Stimulated activated CD4-positive, alpha-beta T cell treated with anti-CD3 and anti-CD28 coated beads, Interleukin-2, amount 100 ng/mL, for 48 hours (primary cell): ENCODE results near the gene KCNC4.

ENCODE experiments used
- DNase-seq, 2 donors: peaks; one replicate each; pipeline ENCODE4 v3.0.0-alpha.2; 2020

Gene KCNC4

DNA sequence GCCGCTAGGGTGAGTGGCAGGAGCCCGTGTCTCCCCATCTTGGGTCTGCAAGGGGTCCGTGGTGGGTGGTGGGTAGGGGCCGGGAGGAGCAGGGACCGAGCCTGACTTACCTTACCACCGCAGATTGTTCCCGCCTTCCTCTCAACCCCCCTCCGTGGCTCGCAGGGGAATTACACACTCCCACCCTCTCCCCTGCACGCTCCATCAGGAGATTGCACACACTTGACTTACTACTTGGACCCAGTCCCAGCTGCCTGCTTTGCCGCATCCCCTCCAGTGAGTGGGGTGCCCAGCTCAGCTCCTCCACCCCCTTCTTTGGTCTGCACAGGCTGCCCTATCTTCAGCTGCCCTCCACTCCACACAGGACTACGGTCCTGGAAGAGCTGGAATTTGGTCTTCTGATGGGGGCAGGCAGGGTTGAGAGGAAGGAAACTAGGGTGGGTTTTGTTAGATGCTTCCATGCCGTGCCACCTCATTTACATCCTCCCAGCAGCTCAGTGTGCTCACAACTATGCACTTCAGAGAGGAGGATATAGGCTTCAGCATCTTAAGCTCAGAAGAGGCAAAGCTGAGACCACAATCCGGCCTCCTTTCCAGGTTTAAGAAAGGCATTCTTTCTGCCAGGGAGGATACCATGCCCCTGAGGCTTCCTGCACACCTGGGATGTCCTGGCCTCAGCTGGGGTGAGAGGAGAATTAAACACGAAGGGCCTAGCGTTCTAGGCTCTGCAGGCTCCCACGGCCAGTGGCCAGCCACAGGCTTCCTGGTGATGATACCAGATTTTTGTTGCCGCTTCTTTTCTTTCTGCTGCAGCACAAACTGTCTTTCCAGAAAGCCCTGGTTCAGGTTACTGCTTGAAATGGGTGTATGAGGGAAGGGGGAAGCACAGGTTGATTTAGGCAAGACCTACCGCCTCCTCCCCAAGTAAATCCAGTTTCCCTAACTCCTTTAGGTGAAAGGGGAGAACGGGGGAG lies 2.3 kb downstream of the KCNC4 start:
- DNase-seq, result no peak

DNA sequence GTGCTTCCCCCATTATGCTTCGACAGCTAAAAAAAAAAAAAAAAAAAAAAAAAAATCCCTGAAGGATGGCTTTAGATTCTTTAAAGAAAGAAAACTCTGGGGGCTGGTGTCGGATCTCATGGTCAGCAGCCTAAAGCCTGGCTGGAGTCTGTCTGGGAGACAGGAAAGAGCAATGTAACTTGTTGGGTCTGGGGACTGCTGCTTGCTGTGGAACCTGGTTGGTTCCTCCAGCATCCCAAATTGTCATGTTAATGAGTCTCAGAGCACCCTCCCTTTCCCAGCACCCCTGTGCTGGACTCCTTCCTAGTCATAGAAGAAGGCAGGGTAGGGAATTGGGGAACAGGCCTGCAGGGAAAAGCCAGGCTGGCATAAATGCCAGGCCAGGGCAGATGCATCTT lies 3.0 kb downstream of the KCNC4 start:
- DNase-seq, result no peak

DNA sequence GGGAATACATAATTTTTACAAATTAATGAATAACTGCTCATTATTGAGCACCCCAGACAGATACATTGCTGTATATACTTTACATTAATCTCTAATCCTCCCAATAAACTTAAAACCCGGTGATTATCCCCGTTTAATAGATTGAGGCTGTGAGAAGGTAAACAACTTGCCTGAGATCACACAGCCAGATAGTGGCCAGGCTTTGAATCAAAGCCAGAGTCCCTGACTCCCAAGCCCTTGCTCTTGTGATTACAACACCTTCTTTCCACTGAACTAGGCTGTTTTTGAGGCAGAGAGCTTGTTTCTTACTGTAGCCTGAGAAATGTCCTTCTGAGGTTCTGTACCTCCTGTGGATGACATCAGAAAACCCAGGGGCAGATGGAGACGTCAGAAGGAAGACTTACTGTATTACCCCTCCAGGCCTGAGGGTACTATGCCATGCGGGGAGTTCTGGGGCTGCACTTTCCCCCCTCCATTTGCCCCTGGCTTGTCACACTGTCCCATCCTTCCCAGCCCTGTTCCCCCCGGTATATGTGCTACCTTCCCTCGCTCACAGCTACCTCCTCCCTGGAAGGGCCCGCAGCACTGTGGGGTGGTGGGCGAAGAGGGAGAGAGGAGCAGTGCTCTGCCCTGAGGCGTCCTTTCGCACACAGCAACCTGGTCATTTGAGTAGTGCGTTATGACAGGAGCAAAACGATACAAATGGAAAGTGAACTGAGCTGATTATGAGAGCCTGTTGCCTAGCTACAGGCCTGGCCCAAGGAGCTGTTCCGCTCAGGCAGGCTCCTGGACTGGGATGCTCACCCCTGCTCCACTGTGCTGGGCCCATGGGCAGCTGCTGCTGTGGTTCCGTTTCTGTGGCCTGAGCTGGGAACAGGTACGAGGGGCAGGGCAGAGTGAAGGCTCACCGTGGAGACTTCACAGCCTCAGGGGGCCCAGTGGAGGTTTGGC lies 4.6 kb downstream of the KCNC4 start:
- DNase-seq, result no peak

DNA sequence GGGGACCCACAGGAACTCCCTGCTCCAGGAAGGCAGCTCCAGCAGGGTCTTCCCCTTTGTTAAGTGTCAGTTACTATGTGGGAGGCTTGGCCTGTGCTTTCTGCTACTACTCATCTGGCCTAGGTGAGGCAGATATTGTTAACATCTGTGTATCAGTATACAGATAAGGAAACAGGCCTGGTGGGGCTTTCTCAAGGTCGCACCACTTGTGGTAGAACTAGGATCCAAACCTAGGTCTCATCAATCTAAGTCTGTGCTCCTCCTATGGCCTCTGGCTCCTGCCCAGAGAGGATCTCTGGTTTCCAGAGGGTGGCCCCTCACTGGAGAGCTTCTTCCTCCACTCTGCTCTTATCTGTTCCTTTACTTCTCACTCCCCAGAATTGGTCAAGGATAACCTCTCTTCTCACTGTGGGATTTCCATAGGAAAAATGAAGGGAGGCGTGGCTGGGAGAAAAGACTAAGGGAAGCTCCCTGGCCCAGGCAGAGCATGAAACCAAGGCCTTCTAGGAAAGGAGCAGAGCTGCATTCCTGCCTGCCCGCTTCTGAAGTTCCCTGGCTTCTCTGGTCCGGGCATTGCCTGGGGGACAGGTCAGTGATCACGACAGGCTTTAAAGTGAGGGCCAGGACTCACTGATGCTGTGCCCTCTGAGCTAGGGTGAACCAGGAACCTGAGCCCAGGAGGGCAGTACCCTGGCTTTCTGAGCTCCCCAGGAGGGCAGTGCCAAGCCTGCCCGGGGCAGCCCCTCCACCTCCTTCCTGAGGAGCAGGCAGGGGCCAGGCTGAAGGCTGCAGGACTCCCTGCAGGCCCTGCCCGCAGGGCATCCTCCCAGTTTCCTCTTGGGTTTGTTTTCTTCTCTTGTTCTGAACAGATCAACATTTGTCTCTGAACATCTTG lies 5.8 kb downstream of the KCNC4 start:
- no peak for DNase-seq

DNA sequence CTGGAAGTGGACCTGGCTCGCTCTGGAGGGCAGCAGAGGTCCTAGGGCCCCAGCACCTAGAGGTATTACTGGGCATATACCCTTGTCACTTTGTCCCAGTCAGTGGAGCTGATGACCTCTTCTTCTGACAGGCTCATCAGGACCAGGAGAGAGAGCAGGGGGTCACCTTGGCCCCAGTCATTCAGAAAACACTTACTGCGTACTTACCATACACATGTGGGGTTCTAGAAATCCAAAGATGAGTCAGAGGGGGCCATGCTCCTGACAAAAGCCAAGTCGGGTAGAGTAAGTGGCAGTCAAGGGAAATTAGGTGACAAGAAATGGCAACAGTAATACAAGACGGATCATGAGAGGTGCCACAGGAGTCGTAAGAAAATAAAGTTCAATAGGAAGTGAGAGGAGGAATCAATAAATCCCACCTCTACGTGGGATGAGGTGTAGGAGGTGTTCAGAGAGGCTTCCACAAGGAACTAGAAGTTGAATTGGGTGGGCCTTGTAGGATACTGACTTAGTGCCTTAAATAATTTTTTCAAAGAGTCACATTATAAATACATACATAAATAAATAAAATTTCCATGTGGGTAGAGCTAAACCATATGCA lies 6.8 kb downstream of the KCNC4 start:
- DNase-seq, result no peak

DNA sequence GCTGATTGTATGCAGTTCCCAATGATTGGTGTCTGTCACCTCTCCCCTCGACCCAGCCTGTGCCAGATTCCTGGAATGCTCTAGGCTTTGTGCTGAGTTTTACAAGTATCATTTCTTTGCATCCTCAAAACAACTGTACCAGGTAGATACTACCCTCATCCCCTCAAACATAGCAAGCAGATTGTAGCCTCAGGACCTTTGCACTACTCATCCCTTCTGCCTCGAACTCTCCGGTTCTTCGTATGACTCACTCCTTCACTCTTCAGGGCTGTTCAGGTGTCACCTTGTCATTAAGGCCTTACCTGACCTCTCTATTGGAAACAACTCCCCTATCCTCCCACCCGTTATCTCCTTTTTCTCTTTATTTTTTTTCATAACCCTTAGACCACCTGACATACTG lies 8.0 kb downstream of the KCNC4 start:
- no peak for DNase-seq

DNA sequence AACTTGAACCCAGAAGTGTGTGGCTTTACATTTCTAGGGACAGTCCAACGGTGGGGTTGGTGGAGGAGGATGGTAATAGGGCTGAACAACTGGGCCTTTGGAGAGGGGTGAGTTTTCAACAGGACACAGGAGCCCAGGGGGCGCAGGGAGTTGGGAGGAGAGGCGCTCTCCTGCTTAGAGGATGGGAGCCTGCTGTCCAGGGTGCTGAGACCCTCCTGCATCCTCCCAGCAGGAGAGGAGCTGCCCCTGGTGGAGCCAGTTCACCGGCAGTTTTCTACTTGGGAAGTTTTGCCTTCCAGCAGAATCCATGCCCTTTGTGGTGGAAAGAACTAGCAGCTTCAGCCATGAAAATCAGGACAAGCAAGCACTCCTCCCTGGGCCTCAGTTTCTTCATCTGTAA lies 8.6 kb downstream of the KCNC4 start:
- no peak for DNase-seq

DNA sequence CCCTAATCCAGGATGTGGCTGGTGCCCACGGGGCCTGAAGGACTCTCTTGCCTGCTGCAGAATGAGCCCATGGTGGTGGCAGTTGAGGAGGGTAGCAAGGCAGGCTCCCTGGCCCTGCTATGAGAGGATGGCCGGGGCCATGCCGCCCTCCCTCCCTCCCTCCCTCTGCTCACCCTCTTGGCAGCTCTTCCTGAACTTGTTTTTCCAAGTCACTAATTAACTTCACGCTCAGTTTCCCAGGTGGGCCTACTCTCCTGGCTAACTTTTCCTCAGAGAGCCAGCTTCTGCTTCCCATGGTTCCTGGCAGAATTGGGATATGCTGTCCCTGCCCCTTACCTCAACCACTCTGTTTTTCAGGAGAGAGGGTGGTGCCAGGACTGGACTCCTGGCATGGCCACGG lies 10.2 kb downstream of the KCNC4 start:
- DNase-seq, result no peak

DNA sequence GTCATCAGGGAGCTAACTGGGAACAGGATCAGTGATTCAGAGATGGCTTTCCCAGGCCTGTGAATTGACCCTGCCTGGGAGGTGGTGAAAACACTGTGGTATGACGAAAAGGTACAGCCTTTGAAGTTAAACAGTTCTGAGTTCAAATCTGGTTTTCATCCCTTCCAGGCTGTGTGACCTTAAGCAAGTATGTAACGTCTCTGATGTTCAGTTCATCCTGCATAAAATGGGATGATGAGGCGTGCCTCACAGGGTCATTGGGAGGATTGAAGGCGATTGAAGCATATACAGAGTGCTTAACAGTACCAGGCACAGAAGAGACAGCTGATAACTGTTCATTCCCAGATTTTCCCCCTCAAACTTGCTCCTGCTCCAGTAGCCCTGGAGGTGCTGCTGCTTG lies 11.0 kb downstream of the KCNC4 start:
- DNase-seq, result no peak

DNA sequence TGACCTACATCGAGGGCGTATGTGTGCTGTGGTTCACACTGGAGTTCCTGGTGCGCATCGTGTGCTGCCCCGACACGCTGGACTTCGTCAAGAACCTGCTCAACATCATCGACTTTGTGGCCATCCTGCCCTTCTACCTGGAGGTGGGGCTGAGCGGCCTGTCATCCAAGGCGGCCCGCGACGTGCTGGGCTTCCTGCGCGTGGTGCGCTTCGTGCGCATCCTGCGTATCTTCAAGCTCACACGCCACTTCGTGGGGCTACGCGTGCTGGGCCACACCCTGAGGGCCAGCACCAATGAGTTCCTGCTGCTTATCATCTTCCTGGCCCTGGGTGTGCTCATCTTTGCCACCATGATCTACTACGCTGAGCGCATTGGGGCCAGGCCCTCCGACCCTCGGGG lies 13.0 kb downstream of the KCNC4 start:
- no peak for DNase-seq

DNA sequence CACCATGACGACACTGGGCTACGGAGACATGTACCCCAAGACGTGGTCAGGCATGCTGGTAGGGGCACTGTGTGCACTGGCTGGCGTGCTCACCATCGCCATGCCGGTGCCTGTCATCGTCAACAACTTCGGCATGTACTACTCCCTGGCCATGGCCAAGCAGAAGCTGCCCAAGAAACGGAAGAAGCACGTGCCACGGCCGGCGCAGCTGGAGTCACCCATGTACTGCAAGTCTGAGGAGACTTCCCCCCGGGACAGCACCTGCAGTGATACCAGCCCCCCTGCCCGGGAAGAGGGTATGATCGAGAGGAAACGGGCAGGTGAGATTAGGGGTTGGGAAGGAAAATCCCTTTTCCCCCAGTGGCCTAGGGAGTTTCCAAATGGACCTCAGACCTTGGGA lies 13.5 kb downstream of the KCNC4 start:
- no peak for DNase-seq

DNA sequence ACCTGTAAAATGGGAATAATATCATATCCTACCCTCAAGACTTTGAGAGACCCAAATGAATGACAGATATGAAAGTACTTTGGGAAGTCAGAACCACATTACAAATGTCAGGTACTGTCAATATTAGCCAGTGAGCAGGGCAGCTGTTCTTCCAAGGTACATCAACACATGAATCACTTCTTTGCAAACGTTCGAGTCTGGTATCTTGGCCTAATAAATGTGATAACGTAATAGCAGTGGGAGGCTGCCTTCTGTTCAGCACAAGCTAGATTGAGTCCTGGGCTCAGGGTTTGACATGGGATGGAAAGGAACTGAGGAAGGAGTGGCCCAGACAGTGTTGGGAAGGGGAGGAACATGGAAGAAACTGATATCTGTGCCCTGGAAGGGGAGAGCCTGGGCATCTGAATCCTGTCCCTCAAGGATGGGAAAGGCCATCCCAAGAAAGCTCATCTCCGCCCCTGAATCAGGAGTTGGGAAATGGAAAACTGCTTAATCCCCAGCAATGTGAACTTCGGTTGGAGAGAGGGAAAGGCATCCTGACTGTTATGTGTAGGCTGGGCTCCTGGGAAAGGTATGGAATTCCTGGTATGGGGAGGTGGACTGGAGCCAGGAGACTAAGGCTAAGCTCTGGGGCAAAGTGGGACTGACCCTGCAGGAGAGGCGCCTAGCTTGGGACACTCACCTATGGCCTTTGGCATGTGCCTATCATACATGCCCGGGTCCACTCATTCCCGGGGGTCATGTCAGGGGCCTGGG lies 14.3 kb downstream of the KCNC4 start:
- no peak for DNase-seq

DNA sequence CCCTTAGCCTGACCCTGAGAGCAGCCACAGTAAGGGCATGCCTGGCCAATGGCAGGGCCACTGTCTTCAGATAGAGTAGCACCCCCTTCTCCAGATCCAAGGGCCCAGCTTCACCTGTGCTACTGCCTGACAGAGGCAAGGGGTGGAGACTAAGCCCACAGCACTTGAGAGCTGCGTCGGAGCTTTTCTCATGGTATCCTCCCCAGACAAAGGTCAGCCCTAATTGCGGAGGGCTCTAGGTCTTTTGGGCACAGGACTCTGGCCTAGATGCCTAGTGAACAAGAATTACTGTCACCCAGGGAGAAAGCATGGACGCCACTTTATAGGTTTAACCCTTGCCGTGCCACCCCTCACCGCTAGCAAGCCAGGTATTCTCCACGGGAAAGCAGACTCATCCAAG lies 15.1 kb downstream of the KCNC4 start:
- DNase-seq, result no peak

DNA sequence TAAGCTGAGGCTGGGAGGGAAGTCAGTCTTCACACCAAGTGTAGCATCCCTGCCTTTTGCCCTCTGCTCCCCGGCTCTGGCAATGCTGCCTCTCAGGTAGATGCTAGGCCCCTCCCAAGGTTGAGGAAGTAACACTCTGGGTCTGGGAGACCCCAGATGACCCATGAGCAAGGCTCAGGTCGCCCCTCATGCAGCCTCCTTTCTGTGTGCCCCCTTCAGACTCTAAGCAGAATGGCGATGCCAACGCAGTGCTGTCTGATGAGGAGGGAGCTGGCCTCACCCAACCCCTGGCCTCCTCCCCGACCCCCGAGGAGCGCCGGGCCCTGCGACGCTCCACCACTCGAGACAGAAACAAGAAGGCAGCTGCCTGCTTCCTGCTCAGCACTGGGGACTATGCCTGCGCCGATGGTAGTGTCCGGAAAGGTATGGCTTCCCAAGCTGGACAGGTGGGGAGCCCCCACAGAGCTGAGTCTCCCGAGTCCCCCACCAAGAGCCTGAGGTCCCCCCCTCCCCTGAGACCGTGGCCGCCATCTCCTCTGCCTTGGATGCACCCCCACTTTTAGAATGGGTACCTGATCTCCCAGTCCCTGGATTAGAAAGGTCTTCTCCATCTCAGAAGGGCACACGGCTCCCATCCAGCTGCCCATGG lies 15.8 kb downstream of the KCNC4 start:
- DNase-seq, result no peak

DNA sequence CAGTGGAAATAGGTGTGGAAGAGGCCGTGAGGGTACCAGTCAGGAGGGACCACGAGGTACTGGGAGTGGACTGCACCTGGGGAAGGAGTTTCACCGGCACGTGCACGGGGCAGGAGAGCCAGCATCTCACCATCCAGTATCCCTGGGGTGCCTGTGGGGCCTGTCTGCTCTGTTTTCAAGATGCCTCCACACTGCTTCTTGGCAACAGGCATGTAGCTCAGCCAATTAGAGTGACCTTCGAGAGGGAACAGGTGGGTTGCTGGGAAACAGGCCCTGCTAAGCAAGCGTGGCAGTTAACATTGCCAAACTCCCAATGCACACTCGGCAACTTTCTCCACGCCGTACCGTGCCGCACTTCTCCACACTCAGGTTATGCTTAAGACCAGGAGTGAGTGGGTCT lies 17.7 kb downstream of the KCNC4 start:
- DNase-seq, result no peak

DNA sequence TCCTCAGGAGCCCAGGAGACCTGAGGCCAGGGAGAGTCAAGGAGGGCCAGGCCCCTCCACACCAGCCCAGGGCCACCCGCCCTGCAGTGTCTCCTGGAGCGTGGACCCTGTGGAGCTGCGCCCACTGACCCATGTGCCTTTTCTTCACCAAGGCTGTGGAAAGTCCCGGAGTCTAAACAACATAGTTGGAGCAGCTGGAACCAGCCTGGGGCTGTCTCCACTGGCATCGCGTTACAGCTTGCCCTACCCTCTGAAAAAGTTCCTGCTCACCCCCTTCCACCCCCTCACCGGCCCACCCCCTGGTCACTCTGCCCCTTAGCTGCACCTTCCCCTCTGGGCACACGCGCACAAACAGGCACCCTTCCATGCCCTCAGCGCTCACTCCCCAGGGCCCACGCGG lies 18.3 kb downstream of the KCNC4 start:
- no peak for DNase-seq

DNA sequence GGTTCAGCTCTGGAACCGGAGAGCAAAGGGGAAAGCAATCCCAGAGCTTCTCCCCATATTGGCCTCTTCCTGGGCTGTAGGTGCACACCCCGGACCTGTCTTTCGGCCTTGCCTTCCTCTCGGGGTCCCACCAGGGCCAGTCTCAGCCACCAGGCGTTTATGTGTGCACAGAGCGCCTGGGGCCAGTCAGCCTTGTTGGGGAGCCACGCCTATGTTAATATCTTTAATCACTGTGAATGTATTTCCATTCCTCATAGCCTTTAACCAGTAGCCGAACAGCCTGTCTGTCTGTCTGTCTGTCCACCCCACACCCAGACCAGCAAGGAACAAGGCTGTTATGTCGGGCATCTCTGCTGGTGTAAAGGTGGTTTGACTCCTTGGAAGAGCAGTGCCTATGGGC lies 18.8 kb downstream of the KCNC4 start:
- DNase-seq, result no peak

DNA sequence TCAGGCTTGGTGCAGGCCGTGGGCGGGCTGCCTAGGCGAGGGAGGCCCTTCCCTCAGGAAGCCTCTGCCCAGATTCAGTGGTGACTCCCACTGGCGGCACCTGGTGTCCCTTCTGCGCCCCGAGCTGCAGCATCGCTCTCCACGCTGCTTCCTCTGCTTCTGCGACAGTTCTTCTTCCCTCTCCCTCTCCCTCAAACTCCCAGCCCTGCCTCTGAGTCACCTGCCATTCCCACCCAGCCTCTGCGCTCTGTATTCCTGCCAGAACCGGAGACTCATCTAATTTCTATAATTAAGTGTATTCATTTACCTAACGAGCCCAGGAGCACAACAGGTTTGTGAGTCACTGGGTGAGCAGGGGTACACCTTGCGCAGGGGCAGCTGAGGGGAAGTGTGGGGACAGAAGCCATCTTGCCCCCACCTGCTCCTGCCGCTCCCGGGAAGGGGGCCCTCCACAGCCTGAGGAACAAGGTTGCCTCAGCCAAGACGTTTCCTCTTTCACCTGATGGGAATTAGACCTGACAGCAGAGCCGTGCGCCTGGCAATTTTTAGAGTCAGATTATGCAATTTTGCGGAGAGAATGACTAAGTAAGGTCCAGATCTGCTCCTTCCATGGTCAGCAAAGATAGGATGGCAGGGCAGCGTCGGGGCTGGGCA lies 19.4 kb downstream of the KCNC4 start:
- no peak for DNase-seq

DNA sequence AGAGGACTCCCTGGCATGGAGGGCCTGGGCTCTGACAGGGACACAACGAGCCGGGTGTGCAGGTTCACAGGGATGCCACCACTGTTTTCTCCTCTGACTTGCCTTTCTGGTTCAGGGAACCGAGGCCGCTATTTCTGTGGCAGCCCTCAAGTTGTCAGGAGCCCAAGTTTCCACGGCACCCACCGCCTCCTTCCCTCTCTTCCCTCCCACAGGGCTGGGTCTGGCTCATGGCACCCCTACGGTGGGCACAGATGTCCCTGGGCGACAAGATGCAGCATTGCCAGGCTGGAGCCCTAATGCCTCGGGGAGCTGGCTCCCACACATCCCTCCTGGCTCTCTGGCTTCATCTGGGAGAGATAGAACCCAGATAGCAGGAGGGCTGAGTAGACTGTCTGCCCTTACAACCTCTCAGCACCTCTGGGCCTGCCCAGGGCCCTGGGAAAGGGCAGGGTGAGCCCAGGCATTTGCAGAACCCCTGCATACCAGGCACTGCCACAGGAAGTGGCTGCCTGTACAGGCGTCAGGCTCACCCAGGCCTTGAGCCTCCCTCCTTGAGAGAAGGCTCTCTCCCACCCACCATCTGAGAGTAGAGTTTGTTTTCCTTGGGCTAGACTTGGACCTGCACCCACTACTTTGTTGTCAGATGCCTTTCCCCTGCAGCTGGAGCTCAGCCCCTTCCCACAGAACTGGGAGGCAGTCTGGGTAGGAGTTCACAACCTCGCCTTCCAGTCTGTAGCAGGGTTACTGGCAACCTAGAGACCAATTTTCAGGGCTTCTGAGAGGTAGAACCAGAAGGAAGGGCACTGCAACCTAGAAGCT lies 20.5 kb downstream of the KCNC4 start:
- DNase-seq, result no peak

DNA sequence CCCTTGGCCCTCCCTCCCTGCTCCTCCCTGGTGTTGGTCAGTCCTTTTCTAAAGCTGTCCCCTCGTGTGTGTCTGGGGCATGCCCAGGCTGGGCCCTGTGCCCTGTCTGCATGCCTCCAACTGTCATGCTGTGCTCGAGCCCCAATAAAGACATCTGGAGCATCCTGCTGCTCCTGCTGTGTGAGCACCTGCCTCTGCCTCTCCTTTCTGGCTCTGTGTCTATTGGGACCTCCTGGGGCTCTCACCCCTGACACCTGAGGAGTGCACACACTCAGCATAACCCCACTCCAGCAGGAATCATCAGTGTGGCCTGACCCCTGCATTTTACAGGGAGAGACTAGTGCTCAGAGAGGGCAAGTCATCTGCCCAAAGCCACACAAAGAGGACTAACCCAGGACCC lies 23.7 kb downstream of the KCNC4 start:
- no peak for DNase-seq
